H1 (cell line): ENCODE results near the gene SERPINB6. TPM values are rescaled to one million over a fixed set of nuclear protein-coding genes. Genes with fewer than 3 reads are reported as not detected.

ENCODE experiments used
- CTCF ChIA-PET: fragments of 300-600 bp; sonication (Branson Sonifier 250); formaldehyde crosslinking; loops from one replicate; lab custom pipeline; 2021; ENCODE audit not compliant: partially characterized antibody; lab: Charles Lee
- POLR2A ChIA-PET: fragments of 300-600 bp; sonication (Branson Sonifier 250); formaldehyde crosslinking; loops from one replicate; lab custom pipeline; 2021; ENCODE audit warnings: inconsistent platforms; ENCODE audit not compliant: partially characterized antibody; lab: Charles Lee
- DNase-seq, 2 experiments: peaks; one replicate each; pipeline versions ENCODE4 v3.0.0 to v3.0.0-alpha.2; 2010 to 2022; ENCODE audit warnings: low spot score in 2 of 2, low read depth in 1 of 2, mixed read lengths in 1 of 2
- FAIRE-seq: peaks from 2 replicates; lab custom pipeline; 2011; peaks lifted over from hg19 to GRCh38; lab: Jason Lieb, UNC
- H2AFZ ChIP-seq: 2 replicates; pipeline ENCODE4 v1.8.1; 2012; ENCODE audit warnings: low read length, inconsistent platforms
- H2AK5ac ChIP-seq: 2 replicates; pipeline ENCODE4 v1.6.1; 2013; ENCODE audit warnings: low read depth, low read length
- H2BK120ac ChIP-seq: replicated peaks from 2 replicates; pipeline ENCODE3; 2013; ENCODE audit warnings: low read depth, low read length, inconsistent platforms
- H2BK12ac ChIP-seq: 2 replicates; pipeline ENCODE4 v1.6.1; 2013; ENCODE audit warnings: low read depth, low read length
- H2BK15ac ChIP-seq: 2 replicates; pipeline ENCODE4 v1.6.1; 2013; ENCODE audit warnings: low read length
- H2BK20ac ChIP-seq: 2 replicates; pipeline ENCODE4 v1.6.1; 2013; ENCODE audit warnings: low read length
- H2BK5ac ChIP-seq: 2 replicates; pipeline ENCODE4 v1.6.1; 2013; ENCODE audit warnings: low read depth, low read length
- H3K14ac ChIP-seq: 2 replicates; pipeline ENCODE4 v1.6.1; 2013; ENCODE audit warnings: inconsistent platforms; ENCODE audit not compliant: insufficient read length
- H3K18ac ChIP-seq: 2 replicates; pipeline ENCODE4 v1.6.1; 2013; ENCODE audit warnings: low read length; ENCODE audit errors: extremely low read depth
- H3K23ac ChIP-seq: 2 replicates; pipeline ENCODE4 v1.6.1; 2013; ENCODE audit warnings: inconsistent platforms; ENCODE audit not compliant: insufficient read length
- H3K23me2 ChIP-seq: 2 replicates; pipeline ENCODE4 v1.6.1; 2013; ENCODE audit warnings: low read depth, low read length
- H3K27ac ChIP-seq: 2 replicates; pipeline ENCODE4 v1.6.1; 2011; ENCODE audit warnings: low read depth, low read length, inconsistent platforms
- H3K27me3 ChIP-seq, 4 experiments: replicated peaks in 1 of 4; 1 replicate in 1 of 4; 2 replicates in 3 of 4; pipeline versions ENCODE4 v1.6.1 to v1.8.1; 2011 to 2013; ENCODE audit warnings: low read length in 3 of 4, mild to moderate bottlenecking in 3 of 4, inconsistent platforms in 2 of 4, mixed read lengths in 2 of 4, moderate library complexity in 1 of 4; ENCODE audit not compliant: control insufficient read depth in 3 of 4, insufficient read depth in 3 of 4; ENCODE audit errors: extremely low read depth in 1 of 4
- H3K36me3 ChIP-seq, 4 experiments: 2 replicates each; pipeline versions ENCODE4 v1.6.1 to v1.8.1; 2011 to 2013; ENCODE audit warnings: mild to moderate bottlenecking in 4 of 4, low read length in 3 of 4, moderate library complexity in 2 of 4, control low read depth in 1 of 4, inconsistent platforms in 1 of 4; ENCODE audit not compliant: insufficient read depth in 4 of 4, control insufficient read depth in 2 of 4
- H3K4ac ChIP-seq: replicated peaks from 2 replicates; pipeline ENCODE3; 2013; ENCODE audit warnings: low read length, low read depth, mixed read lengths, inconsistent platforms; ENCODE audit not compliant: insufficient read length
- H3K4me1 ChIP-seq, 4 experiments: replicated peaks in 1 of 4; 1 replicate in 1 of 4; 2 replicates in 3 of 4; pipeline versions ENCODE4 v1.6.1 to v1.8.1; 2011 to 2013; ENCODE audit warnings: low read length in 3 of 4, inconsistent platforms in 2 of 4, mixed read lengths in 1 of 4; ENCODE audit not compliant: insufficient read depth in 4 of 4, control insufficient read depth in 3 of 4
- H3K4me2 ChIP-seq, 2 experiments: 2 replicates each; pipeline versions ENCODE4 v1.6.1 to v1.8.1; 2011 to 2013; ENCODE audit warnings: low read depth in 2 of 2, low read length in 2 of 2, control low read depth in 1 of 2, inconsistent platforms in 1 of 2, mild to moderate bottlenecking in 1 of 2; ENCODE audit not compliant: insufficient read depth in 1 of 2
- H3K4me3 ChIP-seq, 4 experiments: fragments of 200-600, 300-600 bp in 1 of 4; sonication (generic), shearing (Covaris generic), sonication (Bioruptor Twin) in 1 of 4; 2 replicates each; pipeline versions ENCODE4 v1.5.1 to v1.8.1; 2011 to 2016; ENCODE audit warnings: low read length in 4 of 4, low read depth in 3 of 4, control low read depth in 2 of 4, inconsistent platforms in 2 of 4, mild to moderate bottlenecking in 2 of 4, mixed read lengths in 1 of 4, moderate library complexity in 1 of 4; ENCODE audit not compliant: insufficient read depth in 2 of 4; ENCODE audit errors: extremely low read depth in 1 of 4
- H3K56ac ChIP-seq: replicated peaks from 2 replicates; pipeline ENCODE3; 2013; ENCODE audit warnings: low read depth, mild to moderate bottlenecking, mixed read lengths, low read length, inconsistent platforms; ENCODE audit not compliant: insufficient read length
- H3K79me1 ChIP-seq: 2 replicates; pipeline ENCODE4 v1.6.1; 2013; ENCODE audit warnings: low read depth, low read length, control low read depth
- H3K79me2 ChIP-seq, 2 experiments: 2 replicates each; pipeline versions ENCODE4 v1.6.1 to v1.8.1; 2012 to 2013; ENCODE audit warnings: low read length in 2 of 2, mild to moderate bottlenecking in 2 of 2, inconsistent platforms in 1 of 2; ENCODE audit not compliant: insufficient read depth in 2 of 2, control insufficient read depth in 1 of 2
- H3K9ac ChIP-seq, 4 experiments: replicated peaks in 1 of 4; 1 replicate in 1 of 4; 2 replicates in 3 of 4; pipeline versions ENCODE4 v1.6.1 to v1.8.1; 2011 to 2013; ENCODE audit warnings: low read depth in 3 of 4, low read length in 3 of 4, control low read depth in 2 of 4, mild to moderate bottlenecking in 2 of 4, moderate library complexity in 2 of 4, inconsistent platforms in 1 of 4; ENCODE audit errors: extremely low read depth in 1 of 4
- H3K9me3 ChIP-seq, 2 experiments: 2 replicates each; pipeline versions ENCODE4 v1.6.1 to v1.8.1; 2012 to 2013; ENCODE audit warnings: mild to moderate bottlenecking in 2 of 2, moderate library complexity in 2 of 2, control low read depth in 1 of 2, inconsistent platforms in 1 of 2, low read depth in 1 of 2, low read length in 1 of 2, mixed read lengths in 1 of 2; ENCODE audit not compliant: insufficient read depth in 2 of 2
- H4K20me1 ChIP-seq, 2 experiments: replicated peaks in 1 of 2; 2 replicates each; pipeline versions ENCODE3 to v1.8.1; 2011 to 2013; ENCODE audit warnings: inconsistent platforms in 2 of 2, low read length in 2 of 2, mild to moderate bottlenecking in 1 of 2; ENCODE audit not compliant: insufficient read depth in 2 of 2, control insufficient read depth in 1 of 2
- H4K5ac ChIP-seq: 2 replicates; pipeline ENCODE4 v1.6.1; 2013; ENCODE audit warnings: low read length, low read depth, mixed read lengths, inconsistent platforms; ENCODE audit not compliant: insufficient read length
- H4K8ac ChIP-seq: 2 replicates; pipeline ENCODE4 v1.8.0; 2013; ENCODE audit warnings: mild to moderate bottlenecking, moderate library complexity, low read length, inconsistent platforms; ENCODE audit not compliant: insufficient read depth; ENCODE audit errors: extremely low read depth
- H4K91ac ChIP-seq: replicated peaks from 2 replicates; pipeline ENCODE3; 2013; ENCODE audit warnings: low read length, mixed read lengths, inconsistent platforms; ENCODE audit not compliant: insufficient read length
- ASH2L ChIP-seq: fragments of 200-600, 300-600 bp; sonication (generic); IDR thresholded peaks from one replicate; pipeline ENCODE4 v1.7.1; 2017; ENCODE audit warnings: low read length
- ATF3 ChIP-seq: IDR thresholded peaks from 2 replicates; pipeline ENCODE4 v1.6.1; 2011; ENCODE audit warnings: low read depth, mild to moderate bottlenecking, low read length; ENCODE audit not compliant: insufficient read depth
- BACH1 ChIP-seq: IDR thresholded peaks from 2 replicates; pipeline ENCODE4 v1.6.1; 2012; ENCODE audit warnings: low read length, improper control_type of control experiment
- BCL11A ChIP-seq, 2 experiments: IDR thresholded peaks; one replicate each; pipeline ENCODE4 v1.6.1; 2011; ENCODE audit warnings: low read depth in 2 of 2, low read length in 2 of 2, mild to moderate bottlenecking in 2 of 2
- CREB1 ChIP-seq: IDR thresholded peaks from 2 replicates; pipeline ENCODE4 v1.6.1; 2012; ENCODE audit warnings: inconsistent platforms
- FOSL1 ChIP-seq: IDR thresholded peaks from 2 replicates; pipeline ENCODE4 v1.6.1; 2011; ENCODE audit warnings: mild to moderate bottlenecking, low read depth, low read length, moderate library complexity; ENCODE audit not compliant: insufficient read depth
- KDM5A ChIP-seq: fragments of 200-600 bp; IDR thresholded peaks from 2 replicates; pipeline ENCODE4 v1.7.1; 2012; ENCODE audit warnings: mild to moderate bottlenecking, low read length, inconsistent platforms, mixed read lengths
- MAFK ChIP-seq: IDR thresholded peaks from 2 replicates; pipeline ENCODE4 v1.6.1; 2012; ENCODE audit warnings: low read depth, mild to moderate bottlenecking, improper control_type of control experiment, low read length
- RBBP5 ChIP-seq: IDR thresholded peaks from 2 replicates; pipeline ENCODE4 v1.7.1; 2012; ENCODE audit warnings: low read depth, mild to moderate bottlenecking, inconsistent platforms, low read length, moderate library complexity, borderline replicate concordance
- SUZ12 ChIP-seq: fragments of 200-600 bp; sonication (generic); IDR thresholded peaks from 2 replicates; pipeline ENCODE4 v1.6.1; 2012; ENCODE audit warnings: mild to moderate bottlenecking, inconsistent platforms, low read length, moderate library complexity, mixed read lengths
- TCF12 ChIP-seq: IDR thresholded peaks from 2 replicates; pipeline ENCODE4 v1.6.1; 2011; ENCODE audit warnings: low read depth, mild to moderate bottlenecking, low read length
- WGBS, 2 experiments: shearing (Covaris generic) in 1 of 2; methylation state at CpG; one replicate each; pipeline versions ENCODE4 v1.1.6 to v1.1.7; 2013 to 2015; ENCODE audit warnings: low lambda C conversion rate in 2 of 2, mixed read lengths in 2 of 2, inconsistent platforms in 1 of 2, low coverage in 1 of 2, missing lambda C conversion rate in 1 of 2; ENCODE audit not compliant: insufficient replicate concordance in 2 of 2, insufficient coverage in 1 of 2, insufficient read length in 1 of 2; ENCODE audit errors: extremely low coverage in 1 of 2, missing lambda C conversion rate in 1 of 2; 5-methylcytosine and 5-hydroxymethylcytosine counted together
- polyA plus RNA-seq, 7 experiments: library from polyadenylated mRNA; depleted of rRNA in 3 of 7; stranded (reverse) in 5 of 7; unstranded in 2 of 7; fragments of >200 nt in 5 of 7; fragments of 200-250 nt in 2 of 7; gene quantifications; 1 replicate in 5 of 7; 2 replicates in 1 of 7; 4 replicates in 1 of 7; pipeline versions ENCODE4 v1.2.1 to v1.2.3, GENCODE V29; 2011 to 2013; ENCODE audit warnings: missing spikeins in 2 of 7, mixed read lengths in 2 of 7
- total RNA-seq: library from RNA; stranded (reverse); fragmentation: NEBNext Ultra II Directional; extraction: Animal tissue kit (Norgen Biotek cat#: 25700); gene quantifications from 2 replicates; pipeline ENCODE4 v1.2.1, GENCODE V29; 2021
- TF ChIP-seq, protein P1 (sequence below): IDR thresholded peaks from 2 replicates; pipeline ENCODE4 v1.6.1; 2012; ENCODE audit warnings: low read length, inconsistent platforms

Gene SERPINB6
- total and polyA plus RNA-seq, 2 of the 8 experiments (the other 6 are each of a cell fraction or from before 2014, with no cell fraction given): 27.2 to 29.4 TPM

DNA sequence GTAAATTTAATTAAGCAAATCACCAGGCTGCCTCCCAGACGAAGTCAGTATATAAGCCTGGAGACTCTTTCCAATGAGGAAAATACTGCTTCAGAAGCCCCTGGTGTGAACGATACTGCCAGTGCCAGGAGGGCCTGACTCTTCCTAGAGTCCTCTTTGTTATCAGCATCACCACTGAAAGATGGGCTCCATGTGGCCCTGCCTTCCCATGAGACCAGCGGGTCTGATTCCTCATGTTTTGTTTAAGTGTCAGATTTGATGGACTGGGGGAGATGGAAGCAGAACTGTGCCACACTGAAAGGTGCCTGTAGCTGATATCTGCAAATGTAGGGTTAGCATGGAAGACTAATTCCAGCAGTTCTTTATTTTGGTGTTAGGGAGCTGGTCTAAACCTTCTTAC is 36.2 kb upstream of the SERPINB6 start:
- Histone ChIP-seq H3K27me3 (no peaks in the 10 kb centered on the region), H2BK120ac (no peak overlapping the region), H3K23me2 (no peaks in the 10 kb centered on the region), H4K20me1 (peaks cover 0 to 5% of the 10 kb centered on the region in 2 experiments), H2BK5ac (no peak overlapping the region; the same call in 1 of the 2 replicates), H3K27ac (no peak overlapping the region), H3K9ac (no peak overlapping the region; a peak in 1 of 7 replicates), H3K4ac (no peak overlapping the region), H3K79me2 (0 out of 4 replicates have a peak, but pooled peaks cover 0 to 1% of the 10 kb centered on the region in 2 experiments), H2AK5ac (no peak overlapping the region), H4K91ac (no peak overlapping the region), H3K79me1 (no peaks in the 10 kb centered on the region), H3K14ac (no peak overlapping the region), H2AFZ (no peak overlapping the region), H3K56ac (no peak overlapping the region), H2BK15ac (no peak overlapping the region), H3K18ac (no peak overlapping the region; the same call in 1 of the 2 replicates), H2BK12ac (no peak overlapping the region), H3K9me3 (peaks cover 4 to 16% of the 10 kb centered on the region in 2 experiments), H3K4me1 (peaks cover 0 to 5% (median 4%) of the 10 kb centered on the region in 4 experiments; a peak in 6 of 7 replicates), H4K5ac (no peak overlapping the region), H2BK20ac (no peak overlapping the region; the same call in 1 of the 2 replicates), H3K36me3 (peaks cover 12 to 50% (median 33%) of the 10 kb centered on the region in 4 experiments), H3K23ac (no peak overlapping the region), H4K8ac (no peak overlapping the region), H3K4me3 (no peak overlapping the region), H3K4me2 (no peak overlapping the region)
- CTCF ChIA-PET: interaction anchor here (1.0 kb wide), 1 partner anchor 55 kb away, joined by 4 read pairs; no protein-coding TSS in a partner anchor
- FAIRE-seq (no peak), DNase-seq (peak in 1 of 2 experiments; percentile 33)
- 91% methylated on average over 3 of the region's 3 CpGs; no CpG with 5 or more reads in 1 of the 2 experiments for WGBS, 2 experiments
- POLR2A ChIA-PET: interaction anchor here (0.8 to 5.2 kb wide), 4 partner anchors 7 to 17 kb away, joined by 3 to 33 read pairs (median 4); partner anchors contain the start of gene NQO2
- TF ChIP-seq MAFK (no peak), TCF12 (no peak), RBBP5 (no peak), BACH1 (no peak), FOSL1 (no peak), KDM5A (no peak), ASH2L (no peak), CREB1 (no peak), BCL11A (IDR thresholded peaks at IDR 0.05; ENCODE audit: low read depth in 2 of 2, low read length in 2 of 2) (no peak), ATF3 (no peak), SUZ12 (no peak)
- TF ChIP-seq, protein P1, sequence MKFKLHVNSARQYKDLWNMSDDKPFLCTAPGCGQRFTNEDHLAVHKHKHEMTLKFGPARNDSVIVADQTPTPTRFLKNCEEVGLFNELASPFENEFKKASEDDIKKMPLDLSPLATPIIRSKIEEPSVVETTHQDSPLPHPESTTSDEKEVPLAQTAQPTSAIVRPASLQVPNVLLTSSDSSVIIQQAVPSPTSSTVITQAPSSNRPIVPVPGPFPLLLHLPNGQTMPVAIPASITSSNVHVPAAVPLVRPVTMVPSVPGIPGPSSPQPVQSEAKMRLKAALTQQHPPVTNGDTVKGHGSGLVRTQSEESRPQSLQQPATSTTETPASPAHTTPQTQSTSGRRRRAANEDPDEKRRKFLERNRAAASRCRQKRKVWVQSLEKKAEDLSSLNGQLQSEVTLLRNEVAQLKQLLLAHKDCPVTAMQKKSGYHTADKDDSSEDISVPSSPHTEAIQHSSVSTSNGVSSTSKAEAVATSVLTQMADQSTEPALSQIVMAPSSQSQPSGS: no peak
